Osteocyte (in vitro differentiated cells): ENCODE data around the gene KCNQ2. TPM values are rescaled to one million over a fixed set of nuclear protein-coding genes. Genes with fewer than 3 reads are reported as not detected.

Experiments used
- DNase-seq: peaks from one replicate; pipeline ENCODE4 v3.0.0; 2021; ENCODE audit warnings: mixed read lengths; ENCODE audit not compliant: unreplicated experiment; ENCODE audit errors: extremely low spot score
- H3K27ac Mint-ChIP-seq: one replicate; pipeline ENCODE4 v1.8.0; 2021; ENCODE audit warnings: mild to moderate bottlenecking, mixed read lengths; ENCODE audit not compliant: unreplicated experiment
- H3K27me3 Mint-ChIP-seq: one replicate; pipeline ENCODE4 v1.8.0; 2021; ENCODE audit warnings: mixed read lengths; ENCODE audit not compliant: unreplicated experiment
- H3K36me3 Mint-ChIP-seq: one replicate; pipeline ENCODE4 v1.8.0; 2021; ENCODE audit warnings: mixed read lengths; ENCODE audit not compliant: unreplicated experiment
- H3K4me1 Mint-ChIP-seq: one replicate; pipeline ENCODE4 v1.8.0; 2021; ENCODE audit warnings: mixed read lengths; ENCODE audit not compliant: unreplicated experiment
- H3K4me3 Mint-ChIP-seq: one replicate; pipeline ENCODE4 v1.8.0; 2021; ENCODE audit warnings: mild to moderate bottlenecking, moderate library complexity, mixed read lengths; ENCODE audit not compliant: unreplicated experiment
- H3K9me3 Mint-ChIP-seq: one replicate; pipeline ENCODE4 v1.8.0; 2021; ENCODE audit warnings: mixed read lengths; ENCODE audit not compliant: unreplicated experiment
- total RNA-seq: library from RNA; stranded (reverse); gene quantifications from 2 replicates; pipeline ENCODE4 v1.2.1, GENCODE V29; 2021
- TF ChIP-seq, protein P1 (sequence below): fragments of 200-600 bp; sonication (generic); IDR thresholded peaks from 2 replicates; pipeline ENCODE4 v1.5.0; 2021; ENCODE audit warnings: antibody characterized with exemption, mild to moderate bottlenecking, moderate library complexity

Gene KCNQ2
- total RNA-seq, 1 donor from 2014 or later: not detected

DNA sequence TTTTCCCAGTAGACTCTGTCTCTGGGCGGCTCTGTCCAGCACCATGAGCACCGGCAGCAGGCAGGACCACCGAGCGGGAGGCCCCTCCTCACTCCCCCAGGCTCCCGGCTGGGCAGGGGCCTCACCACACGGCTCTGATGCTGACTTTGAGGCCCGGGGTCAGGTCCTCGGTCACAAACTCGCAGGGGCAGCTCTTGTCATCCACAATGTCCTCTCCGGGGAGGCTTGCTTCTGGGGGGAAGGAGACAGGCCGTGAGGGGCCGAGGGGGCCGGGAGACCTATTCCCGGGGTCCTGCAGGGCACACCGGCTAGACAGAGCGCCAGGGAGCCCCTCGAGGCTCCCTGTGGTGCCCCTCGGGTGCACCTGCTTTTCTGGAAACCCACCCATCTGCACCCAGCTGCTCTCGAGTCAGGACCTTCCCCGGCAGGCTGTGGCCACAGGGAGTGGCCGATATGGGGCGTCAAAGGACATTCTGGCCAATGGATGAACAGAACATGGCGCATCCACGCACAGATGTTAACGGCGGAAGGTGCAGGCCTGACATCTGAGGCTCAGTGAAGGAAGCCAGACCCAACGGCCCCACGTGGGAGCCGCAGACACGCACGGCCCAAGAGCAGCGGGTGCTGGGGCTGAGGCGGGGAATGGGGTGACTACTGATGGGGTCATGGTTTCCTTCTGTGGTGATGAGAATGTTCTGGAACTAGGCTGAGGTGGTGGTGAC is 58.3 kb downstream of the KCNQ2 start:
- Mint-ChIP-seq H3K4me3 (no peak overlapping the region), H3K27me3 (peaks cover 6% of the 10 kb centered on the region), H3K4me1 (peaks cover 4% of the 10 kb centered on the region), H3K9me3 (no peaks in the 10 kb centered on the region), H3K27ac (no peak overlapping the region), H3K36me3 (no peaks in the 10 kb centered on the region)
- no peak for DNase-seq
- TF ChIP-seq, protein P1, sequence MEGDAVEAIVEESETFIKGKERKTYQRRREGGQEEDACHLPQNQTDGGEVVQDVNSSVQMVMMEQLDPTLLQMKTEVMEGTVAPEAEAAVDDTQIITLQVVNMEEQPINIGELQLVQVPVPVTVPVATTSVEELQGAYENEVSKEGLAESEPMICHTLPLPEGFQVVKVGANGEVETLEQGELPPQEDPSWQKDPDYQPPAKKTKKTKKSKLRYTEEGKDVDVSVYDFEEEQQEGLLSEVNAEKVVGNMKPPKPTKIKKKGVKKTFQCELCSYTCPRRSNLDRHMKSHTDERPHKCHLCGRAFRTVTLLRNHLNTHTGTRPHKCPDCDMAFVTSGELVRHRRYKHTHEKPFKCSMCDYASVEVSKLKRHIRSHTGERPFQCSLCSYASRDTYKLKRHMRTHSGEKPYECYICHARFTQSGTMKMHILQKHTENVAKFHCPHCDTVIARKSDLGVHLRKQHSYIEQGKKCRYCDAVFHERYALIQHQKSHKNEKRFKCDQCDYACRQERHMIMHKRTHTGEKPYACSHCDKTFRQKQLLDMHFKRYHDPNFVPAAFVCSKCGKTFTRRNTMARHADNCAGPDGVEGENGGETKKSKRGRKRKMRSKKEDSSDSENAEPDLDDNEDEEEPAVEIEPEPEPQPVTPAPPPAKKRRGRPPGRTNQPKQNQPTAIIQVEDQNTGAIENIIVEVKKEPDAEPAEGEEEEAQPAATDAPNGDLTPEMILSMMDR: no peak

DNA sequence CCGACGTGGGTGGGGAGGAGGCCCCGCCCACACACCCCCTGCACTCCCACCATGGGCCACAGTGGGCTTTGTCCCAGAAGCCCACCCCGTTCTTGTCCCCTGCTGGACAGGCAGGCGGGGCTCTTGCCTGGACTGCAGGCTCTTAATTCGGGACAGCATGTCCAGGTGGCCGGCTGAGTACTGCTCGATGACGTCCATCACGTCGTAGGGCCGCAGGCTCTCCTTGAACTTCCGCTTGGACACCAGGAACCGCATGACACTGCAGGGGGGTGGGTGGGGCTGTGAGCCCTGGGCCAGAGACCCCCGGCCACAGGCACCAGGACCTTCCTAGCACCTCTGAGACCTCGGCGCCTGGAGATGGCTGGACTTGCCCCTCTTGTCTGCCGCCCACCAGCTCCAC is 59.1 kb downstream of the KCNQ2 start:
- no peak for DNase-seq
- TF ChIP-seq, protein P1: no peak
- peaks cover 6% of the 10 kb centered on the region for H3K27me3 Mint-ChIP-seq
- no peak overlapping the region for H3K27ac Mint-ChIP-seq
- no peaks in the 10 kb centered on the region for H3K9me3 Mint-ChIP-seq
- H3K4me1 Mint-ChIP-seq: peaks cover 4% of the 10 kb centered on the region
- no peak overlapping the region for H3K4me3 Mint-ChIP-seq
- no peaks in the 10 kb centered on the region for H3K36me3 Mint-ChIP-seq

DNA sequence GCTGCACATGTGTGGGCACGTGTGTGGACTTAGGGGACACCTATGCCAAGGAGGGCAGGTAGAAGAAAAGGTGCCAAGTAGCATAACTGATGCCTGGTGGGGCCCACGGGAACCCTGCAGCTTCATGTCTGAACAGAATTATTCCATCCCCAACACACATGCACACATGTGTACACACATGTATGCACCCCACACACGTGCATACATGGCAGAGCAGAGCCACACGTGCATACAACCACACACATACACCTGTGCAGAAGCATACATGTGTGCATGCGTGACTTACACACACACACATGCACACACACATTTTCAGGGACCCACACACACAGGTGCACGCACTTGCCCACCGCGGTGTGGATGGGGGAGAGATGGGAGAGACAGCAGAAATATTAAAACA is 59.6 kb downstream of the KCNQ2 start:
- Mint-ChIP-seq H3K36me3 (no peaks in the 10 kb centered on the region), H3K4me1 (peaks cover 4% of the 10 kb centered on the region), H3K27ac (no peak overlapping the region), H3K9me3 (no peaks in the 10 kb centered on the region), H3K4me3 (no peak overlapping the region), H3K27me3 (peaks cover 6% of the 10 kb centered on the region)
- TF ChIP-seq, protein P1: no peak
- no peak for DNase-seq

DNA sequence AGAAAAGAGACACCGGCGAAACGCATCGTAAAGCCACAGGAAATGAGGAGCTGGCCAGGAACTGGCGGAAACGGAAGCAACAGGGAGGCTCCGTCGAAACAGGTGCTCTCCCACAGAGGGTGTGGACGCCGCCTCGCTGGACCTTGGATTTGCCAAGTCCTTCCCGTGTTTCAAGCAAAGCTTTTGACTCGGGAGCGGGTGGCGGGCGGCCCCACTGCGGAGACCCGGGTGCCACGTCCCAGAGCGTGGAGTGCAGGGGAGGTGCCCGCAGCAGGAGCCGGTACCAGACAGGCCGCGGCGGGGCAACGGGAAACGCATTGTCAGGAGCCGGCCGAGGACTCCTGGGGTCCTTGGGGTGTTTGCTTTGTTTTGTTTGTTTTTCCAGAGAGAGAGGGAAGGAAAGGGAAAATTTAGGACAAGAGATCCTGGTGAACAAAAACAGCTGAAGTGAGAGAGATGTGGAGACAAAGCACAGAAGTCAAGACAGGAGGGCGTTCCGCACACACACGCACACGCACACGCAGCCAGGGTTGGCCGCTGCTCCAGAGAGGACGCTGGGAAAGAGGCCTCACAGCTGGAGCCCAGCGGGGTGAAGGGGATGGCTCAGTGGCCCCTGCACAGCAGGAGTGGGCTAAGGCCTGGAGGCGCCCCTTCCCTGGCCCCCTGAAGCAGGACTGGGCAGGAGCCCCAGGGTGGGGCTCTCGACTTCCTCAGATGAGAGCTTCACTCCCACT is 60.4 kb downstream of the KCNQ2 start:
- Mint-ChIP-seq H3K27me3 (peaks cover 2% of the 10 kb centered on the region), H3K36me3 (no peaks in the 10 kb centered on the region), H3K9me3 (no peaks in the 10 kb centered on the region), H3K27ac (no peak overlapping the region), H3K4me3 (no peak overlapping the region), H3K4me1 (no peaks in the 10 kb centered on the region)
- TF ChIP-seq, protein P1: no peak
- DNase-seq: no peak

DNA sequence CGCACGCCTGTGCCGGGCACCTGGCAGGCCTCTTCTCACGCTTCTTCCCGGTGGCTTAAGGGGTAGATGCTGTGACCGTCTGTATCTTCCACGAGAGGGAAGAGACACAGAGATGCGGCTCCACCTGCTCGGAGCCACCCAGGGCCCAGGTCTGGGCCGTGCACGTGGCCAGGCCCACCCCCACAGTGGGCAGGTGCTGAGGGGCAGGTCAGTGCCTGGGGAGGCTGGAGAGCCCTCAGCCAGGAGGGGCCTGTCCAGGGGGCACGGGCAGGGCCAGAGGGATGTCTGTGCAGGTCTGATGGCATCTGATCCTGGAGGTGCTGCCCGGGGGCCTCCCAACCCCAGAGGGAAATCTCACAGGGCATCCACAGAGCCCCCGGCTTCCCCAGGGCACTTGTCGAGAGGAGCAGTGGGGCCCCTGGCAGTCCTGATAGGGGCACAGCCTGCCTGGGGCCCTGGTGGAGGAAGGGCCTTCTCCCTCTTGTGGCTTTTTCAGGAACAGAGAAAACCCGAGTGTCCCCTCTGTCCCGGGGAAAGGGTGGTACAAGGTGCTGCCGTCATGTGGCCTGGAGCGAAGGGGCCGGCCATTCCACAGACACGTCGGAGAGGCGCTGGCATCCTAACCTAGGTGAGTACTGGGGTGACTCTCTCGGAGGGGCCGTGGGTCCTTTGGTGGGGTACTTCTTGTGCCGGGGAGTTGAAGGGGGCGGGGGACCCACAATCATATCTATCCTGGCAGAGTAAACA is 61.1 kb downstream of the KCNQ2 start:
- Mint-ChIP-seq H3K36me3 (no peaks in the 10 kb centered on the region), H3K9me3 (no peaks in the 10 kb centered on the region), H3K27ac (no peak overlapping the region), H3K4me3 (no peak overlapping the region), H3K27me3 (peaks cover 2% of the 10 kb centered on the region), H3K4me1 (no peaks in the 10 kb centered on the region)
- TF ChIP-seq, protein P1: no peak
- DNase-seq: no peak
